H1 (cell line): ENCODE results near the gene APLP2.

Experiments
- EP300 ChIP-seq, 2 experiments: IDR thresholded peaks; 1 replicate in 1 of 2; 2 replicates in 1 of 2; pipeline ENCODE4 v1.6.1; 2011 to 2012; ENCODE audit warnings: low read depth in 2 of 2, low read length in 2 of 2, mild to moderate bottlenecking in 2 of 2, borderline replicate concordance in 1 of 2, inconsistent platforms in 1 of 2, moderate library complexity in 1 of 2
- EZH2 ChIP-seq: fragments of 200-600 bp; sonication (generic); IDR thresholded peaks from 2 replicates; pipeline ENCODE4 v1.7.1; 2012; ENCODE audit warnings: low read depth, mild to moderate bottlenecking, moderate library complexity, low read length, inconsistent platforms; ENCODE audit not compliant: severe bottlenecking
- POLR2A ChIP-seq, 2 experiments: IDR thresholded peaks; 1 replicate in 1 of 2; 2 replicates in 1 of 2; pipeline ENCODE4 v1.6.1; 2011; ENCODE audit warnings: low read depth in 2 of 2, low read length in 2 of 2, mild to moderate bottlenecking in 2 of 2; ENCODE audit errors: control extremely low read depth in 1 of 2
- POLR2AphosphoS5 ChIP-seq: IDR thresholded peaks from 2 replicates; pipeline ENCODE4 v1.6.1; 2011; ENCODE audit warnings: low read depth, low read length
- RAD21 ChIP-seq, 2 experiments: IDR thresholded peaks in 1 of 2; conservative IDR thresholded peaks in 1 of 2; 2 replicates each; pipeline ENCODE4 v1.6.1; 2011; ENCODE audit warnings: low read depth in 2 of 2, low read length in 2 of 2, improper control_type of control experiment in 1 of 2, inconsistent platforms in 1 of 2, mild to moderate bottlenecking in 1 of 2, moderate library complexity in 1 of 2
- RXRA ChIP-seq: IDR thresholded peaks from 2 replicates; pipeline ENCODE4 v1.6.1; 2011; ENCODE audit warnings: low read depth, mild to moderate bottlenecking, low read length, moderate library complexity; ENCODE audit not compliant: insufficient read depth
- SRF ChIP-seq: IDR thresholded peaks from 2 replicates; pipeline ENCODE4 v1.6.1; 2011; ENCODE audit warnings: mild to moderate bottlenecking, low read depth, low read length, moderate library complexity
- TCF12 ChIP-seq: IDR thresholded peaks from 2 replicates; pipeline ENCODE4 v1.6.1; 2011; ENCODE audit warnings: low read depth, mild to moderate bottlenecking, low read length
- TEAD4 ChIP-seq: IDR thresholded peaks from 2 replicates; pipeline ENCODE4 v1.6.1; 2012; ENCODE audit warnings: low read depth, low read length, inconsistent platforms, mixed read lengths
- ZNF274 ChIP-seq: IDR thresholded peaks from 2 replicates; pipeline ENCODE4 v1.7.0; 2012; ENCODE audit warnings: low read length, borderline replicate concordance; ENCODE audit errors: extremely low read depth
- TF ChIP-seq, protein P1 (sequence below), 3 experiments: IDR thresholded peaks; 1 replicate in 2 of 3; 2 replicates in 1 of 3; pipeline versions ENCODE4 v1.5.1 to v1.6.1; 2011; ENCODE audit warnings: low read length in 3 of 3, mild to moderate bottlenecking in 3 of 3, inconsistent platforms in 2 of 3, low read depth in 1 of 3, moderate library complexity in 1 of 3; ENCODE audit not compliant: insufficient read depth in 1 of 3; ENCODE audit errors: control extremely low read depth in 1 of 3

DNA sequence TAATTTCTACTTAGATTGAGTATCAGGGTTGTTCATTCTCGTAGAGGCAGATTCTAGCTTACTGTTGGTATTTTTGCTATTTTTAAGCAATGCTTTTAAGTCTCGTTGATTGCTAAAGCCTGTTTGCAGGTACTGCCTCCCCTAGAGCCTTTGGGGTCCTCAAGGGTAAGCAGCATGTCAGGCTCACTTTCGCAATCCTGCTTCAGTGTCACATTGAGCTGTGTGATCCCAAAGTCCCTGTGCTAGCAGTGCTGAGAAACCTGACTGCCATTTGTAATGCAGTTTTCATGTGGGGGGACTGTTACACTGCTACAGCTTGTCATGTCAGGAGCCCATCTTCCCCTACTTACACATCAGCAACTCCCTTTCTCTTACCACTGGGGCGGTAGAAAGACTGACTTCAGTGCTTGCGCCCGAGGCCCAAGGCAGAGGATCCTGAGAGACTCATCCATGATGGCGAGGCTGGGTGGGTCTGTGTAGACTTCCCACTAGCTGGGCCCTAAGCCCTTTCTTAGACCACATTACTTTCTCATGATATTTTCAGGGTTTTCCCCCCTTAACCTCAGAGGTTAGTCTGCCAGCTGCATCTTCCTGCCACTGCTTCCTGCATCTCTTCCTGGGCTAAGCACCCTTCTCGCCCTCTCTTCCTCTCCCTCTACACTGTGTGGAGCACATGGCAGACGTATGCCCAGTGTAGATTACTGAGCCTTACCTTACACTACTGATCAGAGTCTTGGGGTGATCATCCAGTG lies 49.1 kb downstream of the APLP2 start:
- TF ChIP-seq RAD21 (IDR thresholded peaks at IDR 0.05 in 1 of 2, conservative IDR thresholded peaks at IDR 0.05 in 1 of 2; ENCODE audit: low read depth in 2 of 2, low read length in 2 of 2) = no peak
- no peak for TF ChIP-seq TCF12
- TF ChIP-seq, protein P1, sequence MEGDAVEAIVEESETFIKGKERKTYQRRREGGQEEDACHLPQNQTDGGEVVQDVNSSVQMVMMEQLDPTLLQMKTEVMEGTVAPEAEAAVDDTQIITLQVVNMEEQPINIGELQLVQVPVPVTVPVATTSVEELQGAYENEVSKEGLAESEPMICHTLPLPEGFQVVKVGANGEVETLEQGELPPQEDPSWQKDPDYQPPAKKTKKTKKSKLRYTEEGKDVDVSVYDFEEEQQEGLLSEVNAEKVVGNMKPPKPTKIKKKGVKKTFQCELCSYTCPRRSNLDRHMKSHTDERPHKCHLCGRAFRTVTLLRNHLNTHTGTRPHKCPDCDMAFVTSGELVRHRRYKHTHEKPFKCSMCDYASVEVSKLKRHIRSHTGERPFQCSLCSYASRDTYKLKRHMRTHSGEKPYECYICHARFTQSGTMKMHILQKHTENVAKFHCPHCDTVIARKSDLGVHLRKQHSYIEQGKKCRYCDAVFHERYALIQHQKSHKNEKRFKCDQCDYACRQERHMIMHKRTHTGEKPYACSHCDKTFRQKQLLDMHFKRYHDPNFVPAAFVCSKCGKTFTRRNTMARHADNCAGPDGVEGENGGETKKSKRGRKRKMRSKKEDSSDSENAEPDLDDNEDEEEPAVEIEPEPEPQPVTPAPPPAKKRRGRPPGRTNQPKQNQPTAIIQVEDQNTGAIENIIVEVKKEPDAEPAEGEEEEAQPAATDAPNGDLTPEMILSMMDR (IDR thresholded peaks at IDR 0.05; ENCODE audit: control extremely low read depth in 1 of 3, insufficient read depth in 1 of 3, low read depth in 1 of 3, low read length in 3 of 3) = no peak
- no peak for TF ChIP-seq RXRA
- no peak for TF ChIP-seq POLR2A (IDR thresholded peaks at IDR 0.05; ENCODE audit: control extremely low read depth in 1 of 2, low read depth in 2 of 2, low read length in 2 of 2)
- TF ChIP-seq POLR2AphosphoS5 = no peak
- no peak for TF ChIP-seq EZH2
- TF ChIP-seq TEAD4 = no peak
- TF ChIP-seq ZNF274 = no peak
- TF ChIP-seq EP300 (IDR thresholded peaks at IDR 0.05; ENCODE audit: borderline replicate concordance in 1 of 2, low read depth in 2 of 2, low read length in 2 of 2) = no peak
- TF ChIP-seq SRF = no peak
